Measurements from ENCODE around the gene EIF6.

The EIF6 gene

GRCh38 chr20:35240083-35240810, 44.3 kb downstream of the EIF6 start:
- FAIRE-seq: no peak

DNA sequence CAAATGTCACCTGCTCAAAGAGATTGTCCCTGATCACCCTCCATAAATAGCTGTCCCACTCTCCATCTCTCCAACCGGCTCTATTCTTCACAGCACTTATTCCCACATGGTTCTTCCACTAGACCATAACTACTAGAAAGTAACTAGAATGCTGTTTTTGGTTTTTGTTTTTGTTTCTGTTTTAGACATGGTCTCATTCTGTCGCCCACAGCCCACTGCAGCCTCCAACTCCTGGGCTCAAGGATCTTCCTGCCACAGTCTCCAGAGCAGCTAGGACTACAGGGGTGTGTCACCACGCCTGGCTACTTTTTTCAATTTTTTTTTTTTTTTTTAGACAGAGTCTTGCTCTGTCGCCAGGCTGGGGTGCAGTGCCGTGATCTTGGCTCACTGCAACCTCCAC, 45.8 kb downstream of the EIF6 start:
- DNase-seq (ENCODE audit: insufficient read length): no peak
- no peak for FAIRE-seq
- no peak for TF ChIP-seq TAF1 (IDR thresholded peaks at IDR 0.05; ENCODE audit: borderline replicate concordance, low read depth, low read length)
- TF ChIP-seq POLR2AphosphoS5 (IDR thresholded peaks at IDR 0.05; ENCODE audit: low read depth, low read length): no peak
- no peak for TF ChIP-seq POLR2A (IDR thresholded peaks at IDR 0.05; ENCODE audit: low read depth, low read length)

More at GRCh38 chr20:35240083-35240810, 44.3 kb downstream of the EIF6 start:
- no peak for DNase-seq (ENCODE audit: insufficient read length)
- TF ChIP-seq TAF1 (IDR thresholded peaks at IDR 0.05; ENCODE audit: borderline replicate concordance, low read depth, low read length) (no peak), POLR2AphosphoS5 (IDR thresholded peaks at IDR 0.05; ENCODE audit: low read depth, low read length) (no peak), POLR2A (IDR thresholded peaks at IDR 0.05; ENCODE audit: low read depth, low read length) (no peak)

GRCh38 chr20:35238170-35238569, 46.4 kb downstream of the EIF6 start:
- DNase-seq (ENCODE audit: insufficient read length) (no peak), FAIRE-seq (no peak)

DNA sequence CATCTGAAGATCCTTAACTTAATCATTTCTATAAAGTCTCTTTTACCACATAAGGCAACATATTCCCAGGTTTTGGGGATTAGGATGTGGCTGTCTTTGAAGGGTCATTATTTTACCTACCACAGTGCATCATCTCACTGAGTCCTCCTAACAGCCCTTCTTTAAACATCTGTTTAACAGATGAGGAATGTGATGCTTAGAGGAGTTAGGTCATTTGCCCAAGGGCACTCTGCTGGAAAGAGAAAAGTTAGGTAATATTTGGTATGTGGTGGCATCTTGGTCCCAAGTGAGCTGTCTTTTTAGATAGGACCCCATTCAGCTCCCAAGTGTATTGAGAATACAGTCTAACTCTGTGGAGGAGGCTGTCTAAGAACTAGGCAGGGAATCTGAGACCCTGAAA, 47.1 kb downstream of the EIF6 start:
- no peak for TF ChIP-seq POLR2AphosphoS5 (IDR thresholded peaks at IDR 0.05; ENCODE audit: low read depth, low read length)
- no peak for TF ChIP-seq POLR2A (IDR thresholded peaks at IDR 0.05; ENCODE audit: low read depth, low read length)
- no peak for TF ChIP-seq TAF1 (IDR thresholded peaks at IDR 0.05; ENCODE audit: borderline replicate concordance, low read depth, low read length)
- FAIRE-seq (no peak), DNase-seq (ENCODE audit: insufficient read length) (no peak)

More at GRCh38 chr20:35238170-35238569, 46.4 kb downstream of the EIF6 start:
- TF ChIP-seq POLR2AphosphoS5 (IDR thresholded peaks at IDR 0.05; ENCODE audit: low read depth, low read length) (no peak), TAF1 (IDR thresholded peaks at IDR 0.05; ENCODE audit: borderline replicate concordance, low read depth, low read length) (no peak), POLR2A (IDR thresholded peaks at IDR 0.05; ENCODE audit: low read depth, low read length) (no peak)

GRCh38 chr20:35235881-35236280, 48.7 kb downstream of the EIF6 start:
- no peak for TF ChIP-seq POLR2A (IDR thresholded peaks at IDR 0.05; ENCODE audit: low read depth, low read length)
- TF ChIP-seq TAF1 (IDR thresholded peaks at IDR 0.05; ENCODE audit: borderline replicate concordance, low read depth, low read length): no peak
- no peak for TF ChIP-seq POLR2AphosphoS5 (IDR thresholded peaks at IDR 0.05; ENCODE audit: low read depth, low read length)
- no peak for DNase-seq (ENCODE audit: insufficient read length)
- FAIRE-seq: no peak

GRCh38 chr20:35232575-35232974, 52.0 kb downstream of the EIF6 start:
- no peak for TF ChIP-seq POLR2AphosphoS5 (IDR thresholded peaks at IDR 0.05; ENCODE audit: low read depth, low read length)
- no peak for TF ChIP-seq POLR2A (IDR thresholded peaks at IDR 0.05; ENCODE audit: low read depth, low read length)
- no peak for TF ChIP-seq TAF1 (IDR thresholded peaks at IDR 0.05; ENCODE audit: borderline replicate concordance, low read depth, low read length)
- no peak for FAIRE-seq
- DNase-seq (ENCODE audit: insufficient read length): no peak

Measured in GM12892 (cell line).